ENCODE measurements around the gene TMEM117.
A peak's percentile ranks its signal among the peaks of the same experiment; 100 is the strongest.

The TMEM117 gene

DNA sequence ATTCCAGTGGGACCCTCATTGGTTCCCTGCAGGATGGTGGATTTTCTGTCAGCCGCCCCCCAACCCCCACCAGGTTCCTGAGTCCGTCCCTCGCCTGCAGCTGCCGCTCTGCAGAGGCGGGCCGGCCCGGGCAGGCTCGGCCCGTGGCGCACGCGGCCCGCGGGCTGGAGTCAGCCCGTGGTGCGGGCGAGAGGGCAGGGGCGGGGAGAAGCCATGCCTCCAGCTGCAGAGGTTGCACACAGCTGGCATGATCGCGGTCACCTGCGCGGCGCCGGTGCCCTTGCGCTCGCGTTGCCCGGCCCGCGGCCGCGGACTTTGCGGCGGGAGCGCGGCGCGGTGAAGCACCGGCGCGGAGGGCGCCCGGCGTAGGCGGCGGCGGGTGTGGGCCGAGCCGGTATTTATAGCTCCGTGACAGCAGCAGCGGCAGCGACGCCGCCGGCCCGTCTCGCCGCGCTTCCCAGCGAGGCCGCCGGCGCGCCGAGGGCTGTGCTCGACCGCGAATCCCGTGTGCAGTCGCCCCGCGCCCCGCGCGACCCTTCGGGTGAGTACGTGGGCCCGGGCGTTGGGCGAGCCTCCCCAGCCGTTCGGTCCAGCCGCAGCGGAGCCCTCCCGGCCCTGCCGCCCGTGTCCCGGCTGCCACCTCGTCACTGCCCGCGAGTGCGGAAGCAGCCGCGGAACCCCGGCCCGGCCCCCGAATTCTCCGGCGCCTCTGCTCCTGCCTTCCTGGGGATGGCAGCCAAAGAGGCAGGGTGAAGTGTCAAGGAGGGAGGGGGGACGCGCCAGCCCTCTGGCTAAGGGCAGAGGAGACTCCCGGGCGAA is at the start of gene TMEM117:
Gene TMEM117 (plus strand): TSS at position 426 of the 819 bp plus-strand sequence.
- H3K4me1 ChIP-seq (ENCODE audit: control insufficient read depth, insufficient read depth, low read length), result no peaks in the 10 kb centered on the region
- POLR2A ChIA-PET, result interaction anchor here (0.5 to 3.5 kb wide), 4 partner anchors 10 to 1365 kb away, joined by 3 to 19 read pairs (median 4); partner anchors contain the start of gene TWF1
- H3K4me3 ChIP-seq (ENCODE audit: low read depth, low read length), result peak within 1 kb of the TSS; percentile 68
- no peaks in the 10 kb centered on the region for H3K36me3 ChIP-seq (ENCODE audit: control insufficient read depth in 2 of 2, insufficient read depth in 1 of 2, low read length in 2 of 2)
- peak within 1 kb of the TSS; percentile 78 for H3K27ac ChIP-seq (ENCODE audit: extremely low read depth, low read depth, low read length)
- CTCF ChIA-PET, result interaction anchor here (1.2 to 2.6 kb wide), 3 partner anchors 12 to 47 kb away, joined by 3 to 9 read pairs (median 3); no protein-coding TSS in a partner anchor
- no peaks in the 10 kb centered on the region for H3K9me3 ChIP-seq (ENCODE audit: control insufficient read depth, insufficient read depth, low read depth, low read length)
- TF ChIP-seq ZNF311 (tag by site-specific recombination; IDR thresholded peaks at IDR 0.05; ENCODE audit: borderline replicate concordance), result no peak
- TF ChIP-seq TCF7L2 (IDR thresholded peaks at IDR 0.05; ENCODE audit: borderline replicate concordance, low read depth, low read length), result no peak
- no peak for TF ChIP-seq ZNF701 (tag by site-specific recombination; IDR thresholded peaks at IDR 0.05)
- peak; percentile 68 for TF ChIP-seq ZNF341 (tag by site-specific recombination; IDR thresholded peaks at IDR 0.05; ENCODE audit: low read depth)
- TF ChIP-seq ZNF660 (tag by site-specific recombination; IDR thresholded peaks at IDR 0.05), result peak; percentile 80
- peak; percentile 86 for TF ChIP-seq ZNF561 (tag by site-specific recombination; IDR thresholded peaks at IDR 0.05; ENCODE audit: borderline replicate concordance)
- no peak for TF ChIP-seq ZBTB1 (tag by site-specific recombination; IDR thresholded peaks at IDR 0.05)
- peak; percentile 31 for TF ChIP-seq SP2 (tag by site-specific recombination; IDR thresholded peaks at IDR 0.05)
- TF ChIP-seq, protein P1, sequence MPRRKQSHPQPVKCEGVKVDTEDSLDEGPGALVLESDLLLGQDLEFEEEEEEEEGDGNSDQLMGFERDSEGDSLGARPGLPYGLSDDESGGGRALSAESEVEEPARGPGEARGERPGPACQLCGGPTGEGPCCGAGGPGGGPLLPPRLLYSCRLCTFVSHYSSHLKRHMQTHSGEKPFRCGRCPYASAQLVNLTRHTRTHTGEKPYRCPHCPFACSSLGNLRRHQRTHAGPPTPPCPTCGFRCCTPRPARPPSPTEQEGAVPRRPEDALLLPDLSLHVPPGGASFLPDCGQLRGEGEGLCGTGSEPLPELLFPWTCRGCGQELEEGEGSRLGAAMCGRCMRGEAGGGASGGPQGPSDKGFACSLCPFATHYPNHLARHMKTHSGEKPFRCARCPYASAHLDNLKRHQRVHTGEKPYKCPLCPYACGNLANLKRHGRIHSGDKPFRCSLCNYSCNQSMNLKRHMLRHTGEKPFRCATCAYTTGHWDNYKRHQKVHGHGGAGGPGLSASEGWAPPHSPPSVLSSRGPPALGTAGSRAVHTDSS (tag by site-specific recombination; IDR thresholded peaks at IDR 0.05), result no peak
- TF ChIP-seq GLIS2 (tag by site-specific recombination; IDR thresholded peaks at IDR 0.05), result 0 out of 2 replicates have a peak, but pooled peaks have one; percentile 44
- no peak for TF ChIP-seq ZNF214 (tag by site-specific recombination; IDR thresholded peaks at IDR 0.05; ENCODE audit: borderline replicate concordance)
- TF ChIP-seq, protein P2, sequence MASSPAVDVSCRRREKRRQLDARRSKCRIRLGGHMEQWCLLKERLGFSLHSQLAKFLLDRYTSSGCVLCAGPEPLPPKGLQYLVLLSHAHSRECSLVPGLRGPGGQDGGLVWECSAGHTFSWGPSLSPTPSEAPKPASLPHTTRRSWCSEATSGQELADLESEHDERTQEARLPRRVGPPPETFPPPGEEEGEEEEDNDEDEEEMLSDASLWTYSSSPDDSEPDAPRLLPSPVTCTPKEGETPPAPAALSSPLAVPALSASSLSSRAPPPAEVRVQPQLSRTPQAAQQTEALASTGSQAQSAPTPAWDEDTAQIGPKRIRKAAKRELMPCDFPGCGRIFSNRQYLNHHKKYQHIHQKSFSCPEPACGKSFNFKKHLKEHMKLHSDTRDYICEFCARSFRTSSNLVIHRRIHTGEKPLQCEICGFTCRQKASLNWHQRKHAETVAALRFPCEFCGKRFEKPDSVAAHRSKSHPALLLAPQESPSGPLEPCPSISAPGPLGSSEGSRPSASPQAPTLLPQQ (tag by site-specific recombination; IDR thresholded peaks at IDR 0.05), result peak; percentile 29; the same call in 1 of the 2 replicates
- peak; percentile 79 for TF ChIP-seq ZBTB8A (tag by site-specific recombination; IDR thresholded peaks at IDR 0.05)
- 0 out of 2 replicates have a peak, but pooled peaks have one; percentile 52 for TF ChIP-seq ZNF501 (tag by site-specific recombination; IDR thresholded peaks at IDR 0.05)
- TF ChIP-seq, protein P3, sequence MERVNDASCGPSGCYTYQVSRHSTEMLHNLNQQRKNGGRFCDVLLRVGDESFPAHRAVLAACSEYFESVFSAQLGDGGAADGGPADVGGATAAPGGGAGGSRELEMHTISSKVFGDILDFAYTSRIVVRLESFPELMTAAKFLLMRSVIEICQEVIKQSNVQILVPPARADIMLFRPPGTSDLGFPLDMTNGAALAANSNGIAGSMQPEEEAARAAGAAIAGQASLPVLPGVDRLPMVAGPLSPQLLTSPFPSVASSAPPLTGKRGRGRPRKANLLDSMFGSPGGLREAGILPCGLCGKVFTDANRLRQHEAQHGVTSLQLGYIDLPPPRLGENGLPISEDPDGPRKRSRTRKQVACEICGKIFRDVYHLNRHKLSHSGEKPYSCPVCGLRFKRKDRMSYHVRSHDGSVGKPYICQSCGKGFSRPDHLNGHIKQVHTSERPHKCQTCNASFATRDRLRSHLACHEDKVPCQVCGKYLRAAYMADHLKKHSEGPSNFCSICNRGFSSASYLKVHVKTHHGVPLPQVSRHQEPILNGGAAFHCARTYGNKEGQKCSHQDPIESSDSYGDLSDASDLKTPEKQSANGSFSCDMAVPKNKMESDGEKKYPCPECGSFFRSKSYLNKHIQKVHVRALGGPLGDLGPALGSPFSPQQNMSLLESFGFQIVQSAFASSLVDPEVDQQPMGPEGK (tag by site-specific recombination; IDR thresholded peaks at IDR 0.05), result peak; percentile 86
- TF ChIP-seq ZSCAN30 (tag by site-specific recombination; IDR thresholded peaks at IDR 0.05), result peak; percentile 45; the same call in 1 of the 2 replicates
- TF ChIP-seq, protein P4, sequence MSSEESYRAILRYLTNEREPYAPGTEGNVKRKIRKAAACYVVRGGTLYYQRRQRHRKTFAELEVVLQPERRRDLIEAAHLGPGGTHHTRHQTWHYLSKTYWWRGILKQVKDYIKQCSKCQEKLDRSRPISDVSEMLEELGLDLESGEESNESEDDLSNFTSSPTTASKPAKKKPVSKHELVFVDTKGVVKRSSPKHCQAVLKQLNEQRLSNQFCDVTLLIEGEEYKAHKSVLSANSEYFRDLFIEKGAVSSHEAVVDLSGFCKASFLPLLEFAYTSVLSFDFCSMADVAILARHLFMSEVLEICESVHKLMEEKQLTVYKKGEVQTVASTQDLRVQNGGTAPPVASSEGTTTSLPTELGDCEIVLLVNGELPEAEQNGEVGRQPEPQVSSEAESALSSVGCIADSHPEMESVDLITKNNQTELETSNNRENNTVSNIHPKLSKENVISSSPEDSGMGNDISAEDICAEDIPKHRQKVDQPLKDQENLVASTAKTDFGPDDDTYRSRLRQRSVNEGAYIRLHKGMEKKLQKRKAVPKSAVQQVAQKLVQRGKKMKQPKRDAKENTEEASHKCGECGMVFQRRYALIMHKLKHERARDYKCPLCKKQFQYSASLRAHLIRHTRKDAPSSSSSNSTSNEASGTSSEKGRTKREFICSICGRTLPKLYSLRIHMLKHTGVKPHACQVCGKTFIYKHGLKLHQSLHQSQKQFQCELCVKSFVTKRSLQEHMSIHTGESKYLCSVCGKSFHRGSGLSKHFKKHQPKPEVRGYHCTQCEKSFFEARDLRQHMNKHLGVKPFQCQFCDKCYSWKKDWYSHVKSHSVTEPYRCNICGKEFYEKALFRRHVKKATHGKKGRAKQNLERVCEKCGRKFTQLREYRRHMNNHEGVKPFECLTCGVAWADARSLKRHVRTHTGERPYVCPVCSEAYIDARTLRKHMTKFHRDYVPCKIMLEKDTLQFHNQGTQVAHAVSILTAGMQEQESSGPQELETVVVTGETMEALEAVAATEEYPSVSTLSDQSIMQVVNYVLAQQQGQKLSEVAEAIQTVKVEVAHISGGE (tag by site-specific recombination; conservative IDR thresholded peaks at IDR 0.05; ENCODE audit: low read depth), result 0 out of 2 replicates have a peak, but pooled peaks have one; percentile 35
- TF ChIP-seq, protein P5, sequence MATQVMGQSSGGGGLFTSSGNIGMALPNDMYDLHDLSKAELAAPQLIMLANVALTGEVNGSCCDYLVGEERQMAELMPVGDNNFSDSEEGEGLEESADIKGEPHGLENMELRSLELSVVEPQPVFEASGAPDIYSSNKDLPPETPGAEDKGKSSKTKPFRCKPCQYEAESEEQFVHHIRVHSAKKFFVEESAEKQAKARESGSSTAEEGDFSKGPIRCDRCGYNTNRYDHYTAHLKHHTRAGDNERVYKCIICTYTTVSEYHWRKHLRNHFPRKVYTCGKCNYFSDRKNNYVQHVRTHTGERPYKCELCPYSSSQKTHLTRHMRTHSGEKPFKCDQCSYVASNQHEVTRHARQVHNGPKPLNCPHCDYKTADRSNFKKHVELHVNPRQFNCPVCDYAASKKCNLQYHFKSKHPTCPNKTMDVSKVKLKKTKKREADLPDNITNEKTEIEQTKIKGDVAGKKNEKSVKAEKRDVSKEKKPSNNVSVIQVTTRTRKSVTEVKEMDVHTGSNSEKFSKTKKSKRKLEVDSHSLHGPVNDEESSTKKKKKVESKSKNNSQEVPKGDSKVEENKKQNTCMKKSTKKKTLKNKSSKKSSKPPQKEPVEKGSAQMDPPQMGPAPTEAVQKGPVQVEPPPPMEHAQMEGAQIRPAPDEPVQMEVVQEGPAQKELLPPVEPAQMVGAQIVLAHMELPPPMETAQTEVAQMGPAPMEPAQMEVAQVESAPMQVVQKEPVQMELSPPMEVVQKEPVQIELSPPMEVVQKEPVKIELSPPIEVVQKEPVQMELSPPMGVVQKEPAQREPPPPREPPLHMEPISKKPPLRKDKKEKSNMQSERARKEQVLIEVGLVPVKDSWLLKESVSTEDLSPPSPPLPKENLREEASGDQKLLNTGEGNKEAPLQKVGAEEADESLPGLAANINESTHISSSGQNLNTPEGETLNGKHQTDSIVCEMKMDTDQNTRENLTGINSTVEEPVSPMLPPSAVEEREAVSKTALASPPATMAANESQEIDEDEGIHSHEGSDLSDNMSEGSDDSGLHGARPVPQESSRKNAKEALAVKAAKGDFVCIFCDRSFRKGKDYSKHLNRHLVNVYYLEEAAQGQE (tag by site-specific recombination; IDR thresholded peaks at IDR 0.05), result no peak
- TF ChIP-seq, protein P6, sequence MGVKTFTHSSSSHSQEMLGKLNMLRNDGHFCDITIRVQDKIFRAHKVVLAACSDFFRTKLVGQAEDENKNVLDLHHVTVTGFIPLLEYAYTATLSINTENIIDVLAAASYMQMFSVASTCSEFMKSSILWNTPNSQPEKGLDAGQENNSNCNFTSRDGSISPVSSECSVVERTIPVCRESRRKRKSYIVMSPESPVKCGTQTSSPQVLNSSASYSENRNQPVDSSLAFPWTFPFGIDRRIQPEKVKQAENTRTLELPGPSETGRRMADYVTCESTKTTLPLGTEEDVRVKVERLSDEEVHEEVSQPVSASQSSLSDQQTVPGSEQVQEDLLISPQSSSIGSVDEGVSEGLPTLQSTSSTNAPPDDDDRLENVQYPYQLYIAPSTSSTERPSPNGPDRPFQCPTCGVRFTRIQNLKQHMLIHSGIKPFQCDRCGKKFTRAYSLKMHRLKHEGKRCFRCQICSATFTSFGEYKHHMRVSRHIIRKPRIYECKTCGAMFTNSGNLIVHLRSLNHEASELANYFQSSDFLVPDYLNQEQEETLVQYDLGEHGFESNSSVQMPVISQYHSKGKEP (tag by site-specific recombination; IDR thresholded peaks at IDR 0.05), result peak; percentile 10; the same call in 1 of the 2 replicates
- TF ChIP-seq ZNF596 (tag by site-specific recombination; IDR thresholded peaks at IDR 0.05), result 0 out of 2 replicates have a peak, but pooled peaks have one; percentile 25
- peak; percentile 69; the same call in 1 of the 2 replicates for TF ChIP-seq EGR2 (tag by site-specific recombination; IDR thresholded peaks at IDR 0.05; ENCODE audit: low read depth)
